Mesendoderm (in vitro differentiated cells): ENCODE data around the gene NHERF2.

Experiments used
- DNase-seq: peaks from one replicate; pipeline ENCODE4 v3.0.0; 2013
- H2AK5ac ChIP-seq: 2 replicates; pipeline ENCODE4 v1.6.1; 2013; ENCODE audit warnings: low read length, inconsistent platforms
- H2BK120ac ChIP-seq: 2 replicates; pipeline ENCODE4 v1.6.1; 2013; ENCODE audit warnings: low read depth, mild to moderate bottlenecking, low read length, moderate library complexity, mixed read lengths
- H2BK15ac ChIP-seq: replicated peaks from 2 replicates; pipeline ENCODE4 v1.6.1; 2013; ENCODE audit warnings: low read depth, mild to moderate bottlenecking, moderate library complexity
- H2BK5ac ChIP-seq: 2 replicates; pipeline ENCODE4 v1.6.1; 2013; ENCODE audit warnings: low read length, inconsistent platforms
- H3K18ac ChIP-seq: 2 replicates; pipeline ENCODE4 v1.6.1; 2013; ENCODE audit warnings: mild to moderate bottlenecking, low read length, mixed read lengths
- H3K23ac ChIP-seq: one replicate; pipeline ENCODE4 v1.6.1; 2013; ENCODE audit warnings: low read length
- H3K27ac ChIP-seq: 2 replicates; pipeline ENCODE4 v1.5.1; 2013; ENCODE audit warnings: low read depth, mild to moderate bottlenecking, inconsistent platforms, low read length, moderate library complexity
- H3K27me3 ChIP-seq: 2 replicates; pipeline ENCODE4 v1.6.1; 2013; ENCODE audit warnings: low read length, control low read depth, mild to moderate bottlenecking, inconsistent platforms; ENCODE audit not compliant: insufficient read depth, poor library complexity
- H3K36me3 ChIP-seq: 2 replicates; pipeline ENCODE4 v1.6.1; 2013; ENCODE audit warnings: low read length, inconsistent platforms; ENCODE audit not compliant: control insufficient read depth, insufficient read depth
- H3K4ac ChIP-seq: one replicate; pipeline ENCODE4 v1.6.1; 2013; ENCODE audit warnings: low read depth, mild to moderate bottlenecking, low read length, moderate library complexity
- H3K4me1 ChIP-seq: 2 replicates; pipeline ENCODE4 v1.6.1; 2013; ENCODE audit warnings: low read depth, low read length, inconsistent platforms; ENCODE audit not compliant: control insufficient read depth
- H3K4me2 ChIP-seq: 2 replicates; pipeline ENCODE4 v1.6.1; 2013; ENCODE audit warnings: low read length
- H3K4me3 ChIP-seq: 2 replicates; pipeline ENCODE4 v1.5.1; 2013; ENCODE audit warnings: mild to moderate bottlenecking, low read length
- H3K56ac ChIP-seq: one replicate; pipeline ENCODE4 v1.6.1; 2013; ENCODE audit warnings: low read length
- H3K79me1 ChIP-seq: 2 replicates; pipeline ENCODE4 v1.6.1; 2013; ENCODE audit warnings: low read length, inconsistent platforms
- H3K79me2 ChIP-seq: 2 replicates; pipeline ENCODE4 v1.6.1; 2013; ENCODE audit warnings: mild to moderate bottlenecking, low read length; ENCODE audit not compliant: control insufficient read depth, insufficient read depth
- H3K9ac ChIP-seq: 2 replicates; pipeline ENCODE4 v1.6.1; 2013; ENCODE audit warnings: low read length, inconsistent platforms
- H4K5ac ChIP-seq: one replicate; pipeline ENCODE4 v1.6.1; 2013; ENCODE audit warnings: low read length
- H4K8ac ChIP-seq: one replicate; pipeline ENCODE4 v1.6.1; 2013; ENCODE audit warnings: low read depth, mild to moderate bottlenecking, control low read depth, low read length, moderate library complexity
- WGBS: extraction: QIAGEN DNeasy Blood & Tissue Kit; methylation state at CpG from one replicate; pipeline ENCODE4 v1.1.7; 2013; ENCODE audit warnings: low lambda C conversion rate, missing lambda C conversion rate; ENCODE audit not compliant: insufficient coverage; ENCODE audit errors: extremely low coverage; 5-methylcytosine and 5-hydroxymethylcytosine counted together

NHERF2 gene

DNA sequence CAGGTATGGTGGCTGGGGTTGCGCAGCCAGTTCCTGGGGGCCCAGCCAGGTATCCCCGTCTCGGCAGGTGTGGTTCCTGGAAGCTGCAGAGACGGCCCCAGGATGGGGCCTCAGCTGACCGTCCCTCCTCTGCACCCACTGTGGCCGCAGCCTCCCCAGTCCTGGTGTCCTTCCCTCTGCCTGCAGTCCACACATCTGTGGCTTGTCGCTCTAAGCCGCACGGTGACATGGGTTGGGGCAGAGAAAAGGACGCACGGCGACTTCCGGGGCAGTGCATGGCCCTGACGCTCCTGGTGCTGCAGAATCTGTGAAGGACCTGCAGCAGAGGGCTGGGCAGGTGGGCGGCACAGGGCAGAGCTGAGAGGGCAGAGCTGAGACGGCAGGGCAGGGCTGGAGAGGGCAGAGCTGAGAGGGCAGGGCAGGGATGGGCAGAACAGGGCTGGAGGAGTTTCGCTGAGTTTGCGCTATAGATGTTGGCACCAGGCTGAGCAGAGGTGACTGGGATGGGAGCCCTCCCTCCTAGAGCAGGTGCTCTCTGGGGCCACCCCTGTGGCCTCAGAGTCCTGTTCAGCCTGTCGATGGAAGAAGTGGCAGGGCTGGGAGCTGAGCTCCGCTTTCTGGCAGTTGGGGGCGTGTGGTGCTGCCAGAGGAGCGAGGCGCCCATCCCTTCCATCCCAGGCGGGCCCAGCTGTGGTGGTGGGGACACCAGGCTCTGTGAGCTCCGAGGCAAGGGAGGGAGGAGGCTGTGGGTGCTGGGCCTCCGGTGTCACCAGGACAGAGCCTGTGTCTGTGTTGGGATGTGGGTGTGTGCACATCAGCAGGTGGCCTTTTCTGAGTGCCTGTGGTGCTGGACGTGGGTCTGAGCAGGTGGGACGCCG, 44.1 kb downstream of the NHERF2 start:
- no peak overlapping the region for H3K4me2 ChIP-seq
- H3K4me1 ChIP-seq, result no peaks in the 10 kb centered on the region
- H3K23ac ChIP-seq, result no peak overlapping the region
- H3K36me3 ChIP-seq, result no peaks in the 10 kb centered on the region
- no peak overlapping the region for H3K18ac ChIP-seq
- no peak overlapping the region for H3K56ac ChIP-seq
- no peak for DNase-seq
- no peaks in the 10 kb centered on the region for H3K27me3 ChIP-seq
- H3K27ac ChIP-seq, result no peak overlapping the region
- H3K4ac ChIP-seq, result no peak overlapping the region
- H3K79me2 ChIP-seq, result no peaks in the 10 kb centered on the region
- no peak overlapping the region for H3K4me3 ChIP-seq
- no peak overlapping the region for H2AK5ac ChIP-seq
- H2BK15ac ChIP-seq, result no peak overlapping the region
- no peaks in the 10 kb centered on the region for H3K79me1 ChIP-seq
- H2BK5ac ChIP-seq, result no peak overlapping the region
- H3K9ac ChIP-seq, result no peak overlapping the region
- H2BK120ac ChIP-seq, result no peak overlapping the region
- no peak overlapping the region for H4K5ac ChIP-seq
- no peak overlapping the region for H4K8ac ChIP-seq
- no CpG with 5 or more reads among the region's 29 CpGs for WGBS

DNA sequence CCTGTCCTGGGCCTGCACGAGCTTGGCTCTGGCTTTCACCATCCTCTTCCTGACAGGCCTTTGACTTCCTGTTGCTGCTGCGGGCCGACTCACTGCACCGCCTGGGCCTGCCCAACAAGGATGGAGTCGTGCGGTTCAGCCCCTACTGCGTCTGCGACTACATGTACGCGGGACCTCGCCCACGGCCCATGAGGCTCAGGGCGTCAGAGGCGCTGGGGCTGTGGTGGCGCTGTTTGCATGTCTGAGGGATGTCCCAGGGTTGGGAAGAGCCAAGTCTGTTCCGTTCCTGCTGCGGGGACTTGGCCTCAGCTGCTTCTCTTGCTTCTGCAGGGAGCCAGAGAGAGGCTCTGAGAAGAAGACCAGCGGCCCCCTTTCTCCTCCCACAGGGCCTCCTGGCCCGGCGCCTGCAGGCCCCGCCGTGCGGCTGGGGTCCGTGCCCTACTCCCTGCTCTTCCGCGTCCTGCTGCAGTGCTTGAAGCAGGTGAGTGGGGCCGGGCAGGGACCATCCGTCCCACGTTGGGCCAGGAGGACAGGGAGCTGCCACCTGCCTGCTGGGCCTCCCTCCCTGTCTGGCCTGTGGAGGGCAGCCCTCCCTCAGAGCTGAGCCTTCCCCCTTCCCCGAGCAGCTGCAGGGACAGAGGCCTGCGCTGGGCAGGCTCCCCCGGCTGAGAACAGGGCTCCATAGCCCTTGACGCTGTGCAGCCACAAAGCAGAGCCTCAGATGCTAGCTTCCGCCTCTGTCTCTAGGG, 44.9 kb downstream of the NHERF2 start:
- peaks cover 1% of the 10 kb centered on the region for H3K36me3 ChIP-seq

DNA sequence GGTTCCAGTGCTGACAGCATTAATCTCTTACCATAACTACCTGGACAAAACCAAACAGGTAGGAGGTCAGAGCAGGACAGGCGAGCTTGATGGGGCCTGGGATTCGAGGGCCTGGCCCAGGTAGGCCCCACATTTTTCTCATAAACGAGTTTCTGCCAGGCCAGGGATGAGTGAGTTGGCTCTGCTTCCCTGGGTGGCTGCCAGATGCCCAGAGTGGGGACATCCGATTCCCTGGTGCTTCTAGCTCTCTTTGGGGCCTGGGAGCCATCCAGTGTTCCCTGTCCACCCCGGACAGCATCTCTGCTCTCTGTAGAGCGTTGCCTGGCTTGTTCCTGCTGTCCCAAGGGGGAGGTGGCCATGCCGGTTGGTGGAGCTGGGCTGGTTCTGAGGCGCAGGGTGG, 46.2 kb downstream of the NHERF2 start:
- no peak overlapping the region for H2BK5ac ChIP-seq
- no peak overlapping the region for H3K18ac ChIP-seq
- H3K36me3 ChIP-seq, result peaks cover 1% of the 10 kb centered on the region

More for the DNA sequence above, 44.9 kb downstream of the NHERF2 start:
- Histone ChIP-seq H3K79me1 (no peaks in the 10 kb centered on the region), H3K9ac (no peak overlapping the region), H4K5ac (no peak overlapping the region), H2BK15ac (no peak overlapping the region), H3K56ac (no peak overlapping the region), H4K8ac (no peak overlapping the region), H3K4ac (no peak overlapping the region), H3K27me3 (no peaks in the 10 kb centered on the region), H3K4me2 (no peak overlapping the region), H3K18ac (no peak overlapping the region), H3K27ac (no peak overlapping the region), H2AK5ac (no peak overlapping the region), H3K4me3 (no peak overlapping the region), H2BK5ac (no peak overlapping the region), H3K4me1 (no peaks in the 10 kb centered on the region), H3K79me2 (no peaks in the 10 kb centered on the region), H2BK120ac (no peak overlapping the region), H3K23ac (no peak overlapping the region)
- no peak for DNase-seq
- WGBS, result no CpG with 5 or more reads among the region's 34 CpGs

DNA sequence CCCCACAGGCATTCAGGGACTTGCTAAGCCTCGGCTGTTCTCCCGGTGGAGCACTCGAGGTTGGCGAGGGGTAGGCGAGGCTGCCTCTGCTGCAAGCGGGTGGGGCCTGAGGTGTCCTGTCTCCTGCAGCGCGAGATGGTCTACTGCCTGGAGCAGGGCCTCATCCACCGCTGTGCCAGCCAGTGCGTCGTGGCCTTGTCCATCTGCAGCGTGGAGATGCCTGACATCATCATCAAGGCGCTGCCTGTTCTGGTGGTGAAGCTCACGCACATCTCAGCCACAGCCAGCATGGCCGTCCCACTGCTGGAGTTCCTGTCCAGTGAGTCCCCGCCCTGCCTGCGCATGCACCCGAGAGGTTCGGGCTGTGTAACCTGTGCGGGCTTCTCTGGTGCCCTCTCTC, 47.4 kb downstream of the NHERF2 start:
- Histone ChIP-seq H2BK120ac (no peak overlapping the region), H3K4ac (no peak overlapping the region), H2AK5ac (no peak overlapping the region), H3K36me3 (peaks cover 1% of the 10 kb centered on the region), H3K79me1 (no peaks in the 10 kb centered on the region), H3K23ac (no peak overlapping the region), H3K9ac (no peak overlapping the region), H3K27me3 (no peaks in the 10 kb centered on the region), H4K5ac (no peak overlapping the region), H4K8ac (no peak overlapping the region), H3K4me1 (no peaks in the 10 kb centered on the region), H3K4me3 (no peak overlapping the region), H2BK5ac (no peak overlapping the region), H3K79me2 (no peaks in the 10 kb centered on the region), H3K27ac (no peak overlapping the region), H2BK15ac (no peak overlapping the region), H3K4me2 (no peak overlapping the region), H3K56ac (no peak overlapping the region), H3K18ac (no peak overlapping the region)
- no CpG with 5 or more reads among the region's 20 CpGs for WGBS
- DNase-seq, result no peak

More for the DNA sequence above, 46.2 kb downstream of the NHERF2 start:
- no peak for DNase-seq
- Histone ChIP-seq H3K4me2 (no peak overlapping the region), H3K23ac (no peak overlapping the region), H2AK5ac (no peak overlapping the region), H3K79me1 (no peaks in the 10 kb centered on the region), H3K4me1 (no peaks in the 10 kb centered on the region), H4K8ac (no peak overlapping the region), H3K79me2 (no peaks in the 10 kb centered on the region), H3K9ac (no peak overlapping the region), H2BK15ac (no peak overlapping the region), H3K4ac (no peak overlapping the region), H4K5ac (no peak overlapping the region), H3K56ac (no peak overlapping the region), H2BK120ac (no peak overlapping the region), H3K4me3 (no peak overlapping the region), H3K27ac (no peak overlapping the region), H3K27me3 (no peaks in the 10 kb centered on the region)
- WGBS, result no CpG with 5 or more reads among the region's 8 CpGs

DNA sequence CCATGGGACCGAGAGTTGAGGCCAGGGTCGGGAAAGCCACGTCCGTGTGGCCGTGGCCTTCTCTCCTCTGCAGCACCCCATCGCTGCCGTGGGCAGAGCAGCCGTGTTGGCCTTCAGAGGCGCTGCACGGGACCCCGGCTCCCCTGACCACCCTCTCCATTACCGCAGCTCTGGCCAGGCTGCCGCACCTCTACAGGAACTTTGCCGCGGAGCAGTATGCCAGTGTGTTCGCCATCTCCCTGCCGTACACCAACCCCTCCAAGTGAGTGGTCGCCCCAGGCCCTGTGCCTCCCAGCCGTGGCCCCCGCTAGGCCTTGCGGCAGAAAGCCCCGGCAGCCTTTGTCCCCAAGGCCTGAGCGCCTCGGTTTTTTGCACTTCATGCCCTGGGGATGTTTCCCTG, 48.9 kb downstream of the NHERF2 start:
- Histone ChIP-seq H2BK120ac (no peak overlapping the region), H3K4me1 (no peaks in the 10 kb centered on the region), H3K4ac (no peak overlapping the region), H3K9ac (no peak overlapping the region), H2AK5ac (no peak overlapping the region), H3K27ac (no peak overlapping the region), H2BK15ac (no peak overlapping the region), H3K79me1 (no peaks in the 10 kb centered on the region), H3K27me3 (no peaks in the 10 kb centered on the region), H2BK5ac (no peak overlapping the region), H3K18ac (no peak overlapping the region), H3K23ac (no peak overlapping the region), H4K8ac (no peak overlapping the region), H4K5ac (no peak overlapping the region), H3K79me2 (no peaks in the 10 kb centered on the region), H3K4me2 (no peak overlapping the region), H3K56ac (no peak overlapping the region), H3K36me3 (peaks cover 3% of the 10 kb centered on the region), H3K4me3 (no peak overlapping the region)
- WGBS, result no CpG with 5 or more reads among the region's 24 CpGs
- DNase-seq, result no peak
